Mesothelial cell of epicardium (in vitro differentiated cells): ENCODE results near the gene PHACTR3. TPM values are rescaled to one million over a fixed set of nuclear protein-coding genes. Genes with fewer than 3 reads are reported as not detected.

Experiments used
- DNase-seq, 2 experiments: peaks; one replicate each; pipeline ENCODE4 v3.0.0; 2021; ENCODE audit warnings: low spot score in 2 of 2; ENCODE audit not compliant: unreplicated experiment in 2 of 2
- H3K27ac Mint-ChIP-seq: 2 replicates; pipeline ENCODE4 v1.8.0; 2021; ENCODE audit warnings: mixed read lengths
- H3K27me3 Mint-ChIP-seq: 2 replicates; pipeline ENCODE4 v1.8.0; 2021; ENCODE audit warnings: low read depth, mixed read lengths
- H3K36me3 Mint-ChIP-seq: 2 replicates; pipeline ENCODE4 v1.8.0; 2021; ENCODE audit warnings: mixed read lengths
- H3K4me1 Mint-ChIP-seq: 2 replicates; pipeline ENCODE4 v1.8.0; 2021; ENCODE audit warnings: mixed read lengths
- H3K4me3 Mint-ChIP-seq: 2 replicates; pipeline ENCODE4 v1.8.0; 2021; ENCODE audit warnings: mild to moderate bottlenecking, moderate library complexity, mixed read lengths
- H3K9me3 Mint-ChIP-seq: 2 replicates; pipeline ENCODE4 v1.8.0; 2021; ENCODE audit warnings: mixed read lengths
- total RNA-seq: library from RNA; stranded (reverse); gene quantifications from 3 replicates; pipeline ENCODE4 v1.2.1, GENCODE V29; 2021
- TF ChIP-seq, protein P1 (sequence below): fragments of 200-600 bp; sonication (generic); IDR thresholded peaks from one replicate; pipeline ENCODE4 v1.5.0; 2021; ENCODE audit warnings: antibody characterized with exemption; ENCODE audit not compliant: unreplicated experiment

The PHACTR3 gene
- total RNA-seq, 1 donor from 2014 or later = 0.16 TPM

DNA sequence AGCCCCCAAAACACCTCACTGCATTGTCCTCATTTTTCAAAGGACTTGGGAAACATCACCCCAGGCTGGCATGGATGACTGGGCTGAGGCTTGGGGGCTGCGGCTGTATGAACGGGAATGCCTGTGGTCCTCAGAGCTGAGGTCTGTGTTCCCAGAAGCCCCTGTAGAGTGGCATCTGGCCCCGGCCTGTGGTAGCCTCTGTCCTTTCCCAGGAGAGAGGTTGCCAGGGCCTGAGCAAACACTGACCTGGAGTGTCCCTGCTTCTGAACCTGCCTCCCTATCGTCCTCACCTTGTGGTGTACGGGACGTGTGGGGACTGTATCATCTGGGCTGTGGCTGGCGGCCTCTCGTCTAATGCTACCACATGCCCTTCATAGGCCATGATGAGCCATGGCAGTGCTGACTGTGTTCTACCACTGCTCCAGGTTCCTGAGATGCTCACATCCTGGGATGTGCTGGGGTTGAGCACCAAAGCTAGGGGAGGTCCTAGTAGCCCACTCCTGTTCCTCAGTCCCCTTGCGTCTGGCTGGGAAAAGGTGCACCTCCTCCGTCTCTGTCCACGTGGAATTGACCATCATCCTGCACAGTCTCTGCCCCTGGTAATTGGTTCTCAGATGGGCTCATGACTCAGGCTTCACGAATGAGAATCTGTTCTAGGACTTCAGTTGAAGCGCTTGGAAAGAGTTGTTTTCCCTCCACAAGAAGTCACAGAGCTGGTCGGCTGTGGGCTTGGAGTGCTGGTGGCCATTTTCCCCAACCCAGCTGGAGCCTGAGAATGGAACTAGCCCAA, 27.6 kb downstream of the PHACTR3 start:
- no peak overlapping the region for H3K27ac Mint-ChIP-seq

DNA sequence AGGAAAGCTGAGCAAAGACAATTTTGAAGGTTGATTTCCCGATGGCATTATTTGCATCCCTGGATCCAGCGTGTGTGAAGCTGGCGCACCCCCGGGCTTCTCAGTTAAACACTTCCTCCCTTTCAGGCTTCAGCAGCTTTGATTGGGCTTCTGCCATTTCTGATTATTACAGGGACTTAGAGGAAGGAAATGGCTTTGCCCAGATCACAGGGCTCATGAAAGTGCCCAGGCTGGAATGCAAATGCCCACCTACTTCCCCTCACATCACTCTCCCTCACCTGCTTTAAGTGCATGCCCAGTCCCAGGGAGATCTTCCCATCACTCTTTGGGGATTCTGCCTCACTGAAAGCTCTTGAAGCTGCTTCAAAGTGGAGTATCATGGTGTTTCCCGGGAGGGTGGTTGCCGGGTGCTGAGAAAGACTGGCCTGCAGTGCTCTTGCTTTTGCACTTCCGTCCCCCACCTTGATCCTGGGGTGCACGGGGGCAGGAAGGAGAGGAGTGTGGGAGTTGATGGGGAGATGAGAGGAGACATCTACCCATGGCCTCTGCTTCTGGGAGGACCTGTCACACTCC, 28.3 kb downstream of the PHACTR3 start:
- no peaks in the 10 kb centered on the region for H3K4me1 Mint-ChIP-seq
- TF ChIP-seq, protein P1, sequence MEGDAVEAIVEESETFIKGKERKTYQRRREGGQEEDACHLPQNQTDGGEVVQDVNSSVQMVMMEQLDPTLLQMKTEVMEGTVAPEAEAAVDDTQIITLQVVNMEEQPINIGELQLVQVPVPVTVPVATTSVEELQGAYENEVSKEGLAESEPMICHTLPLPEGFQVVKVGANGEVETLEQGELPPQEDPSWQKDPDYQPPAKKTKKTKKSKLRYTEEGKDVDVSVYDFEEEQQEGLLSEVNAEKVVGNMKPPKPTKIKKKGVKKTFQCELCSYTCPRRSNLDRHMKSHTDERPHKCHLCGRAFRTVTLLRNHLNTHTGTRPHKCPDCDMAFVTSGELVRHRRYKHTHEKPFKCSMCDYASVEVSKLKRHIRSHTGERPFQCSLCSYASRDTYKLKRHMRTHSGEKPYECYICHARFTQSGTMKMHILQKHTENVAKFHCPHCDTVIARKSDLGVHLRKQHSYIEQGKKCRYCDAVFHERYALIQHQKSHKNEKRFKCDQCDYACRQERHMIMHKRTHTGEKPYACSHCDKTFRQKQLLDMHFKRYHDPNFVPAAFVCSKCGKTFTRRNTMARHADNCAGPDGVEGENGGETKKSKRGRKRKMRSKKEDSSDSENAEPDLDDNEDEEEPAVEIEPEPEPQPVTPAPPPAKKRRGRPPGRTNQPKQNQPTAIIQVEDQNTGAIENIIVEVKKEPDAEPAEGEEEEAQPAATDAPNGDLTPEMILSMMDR = no peak
- H3K27me3 Mint-ChIP-seq = no peaks in the 10 kb centered on the region
- H3K4me3 Mint-ChIP-seq = no peak overlapping the region
- H3K36me3 Mint-ChIP-seq = no peaks in the 10 kb centered on the region
- H3K9me3 Mint-ChIP-seq = peaks cover 61% of the 10 kb centered on the region
- H3K27ac Mint-ChIP-seq = no peak overlapping the region
- peak in 1 of 2 experiments; percentile 7 for DNase-seq

More for the DNA sequence above, 27.6 kb downstream of the PHACTR3 start:
- no peaks in the 10 kb centered on the region for H3K4me1 Mint-ChIP-seq
- peaks cover 62% of the 10 kb centered on the region for H3K9me3 Mint-ChIP-seq
- no peaks in the 10 kb centered on the region for H3K27me3 Mint-ChIP-seq
- no peak overlapping the region for H3K4me3 Mint-ChIP-seq
- no peaks in the 10 kb centered on the region for H3K36me3 Mint-ChIP-seq
- TF ChIP-seq, protein P1 = no peak
- DNase-seq = peak in 1 of 2 experiments; percentile 29

- TF ChIP-seq, protein P1 = no peak
- no peak overlapping the region for H3K27ac Mint-ChIP-seq
- no peak for DNase-seq
- H3K9me3 Mint-ChIP-seq = peaks cover 65% of the 10 kb centered on the region
- no peaks in the 10 kb centered on the region for H3K36me3 Mint-ChIP-seq
- no peaks in the 10 kb centered on the region for H3K4me1 Mint-ChIP-seq
- no peaks in the 10 kb centered on the region for H3K27me3 Mint-ChIP-seq
- H3K4me3 Mint-ChIP-seq = no peak overlapping the region
These were observed 29.4 kb downstream of the PHACTR3 start for GRCh38 chr20:59633656-59634251.

DNA sequence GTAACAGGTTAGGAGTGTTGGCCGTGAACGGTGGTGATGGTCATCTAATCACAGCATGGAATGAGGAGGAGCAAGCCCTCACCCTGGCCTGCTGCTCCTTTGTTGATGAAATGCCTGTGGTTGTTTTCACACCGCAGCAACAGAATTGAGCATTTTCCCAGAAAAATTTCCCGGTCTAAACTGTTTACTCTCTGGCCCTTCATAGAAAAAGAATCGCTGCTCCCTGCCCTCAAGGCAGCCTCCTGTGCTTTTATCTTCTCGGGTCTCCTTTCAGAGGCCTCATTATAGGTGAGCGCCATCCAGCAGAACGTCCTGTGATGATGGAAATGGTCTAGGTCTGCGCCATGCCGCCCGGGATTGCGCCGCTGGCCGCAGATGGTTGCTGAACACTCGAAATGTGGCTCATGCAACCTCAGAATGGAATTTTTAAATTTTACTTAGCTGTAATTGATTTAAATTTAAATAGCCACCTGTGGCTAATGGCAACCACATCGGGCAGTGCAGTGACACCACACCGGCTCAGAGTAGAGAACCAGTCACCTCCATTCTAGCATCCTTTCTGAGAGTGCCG, 30.2 kb downstream of the PHACTR3 start:
- Mint-ChIP-seq H3K36me3 (no peaks in the 10 kb centered on the region), H3K9me3 (peaks cover 69% of the 10 kb centered on the region), H3K27me3 (no peaks in the 10 kb centered on the region), H3K27ac (no peak overlapping the region), H3K4me3 (no peak overlapping the region), H3K4me1 (no peaks in the 10 kb centered on the region)
- TF ChIP-seq, protein P1 = no peak
- DNase-seq = peak in 1 of 2 experiments; percentile 5

- DNase-seq = no peak
- H3K4me1 Mint-ChIP-seq = no peaks in the 10 kb centered on the region
These were observed 32.5 kb downstream of the PHACTR3 start for GRCh38 chr20:59636766-59637370.

More at GRCh38 chr20:59636766-59637370, 32.5 kb downstream of the PHACTR3 start:
- Mint-ChIP-seq H3K4me3 (no peak overlapping the region), H3K27me3 (no peaks in the 10 kb centered on the region), H3K36me3 (no peaks in the 10 kb centered on the region), H3K27ac (no peak overlapping the region), H3K9me3 (peaks cover 69% of the 10 kb centered on the region)
- TF ChIP-seq, protein P1 = no peak
